Astrocyte of the spinal cord (primary cell): Measurements from ENCODE around the gene FBXO48.

Experiments used
- DNase-seq: peaks from one replicate; pipeline ENCODE4 v3.0.0; 2011; ENCODE audit warnings: low read depth, low spot score
- H3K4me3 ChIP-seq: 2 replicates; pipeline ENCODE4 v1.5.1; 2011; ENCODE audit warnings: low read depth, mild to moderate bottlenecking, low read length, moderate library complexity
- in situ Hi-C: cut with HindIII; loops from 2 replicates; pipeline ENCODE4 v1.10.0; 2017; ENCODE audit warnings: low sequenced_read_pairs
- TF ChIP-seq, protein P1 (sequence below): IDR thresholded peaks from 2 replicates; pipeline ENCODE4 v1.5.1; 2012; ENCODE audit warnings: low read depth, mild to moderate bottlenecking, low read length, inconsistent platforms

The FBXO48 gene

DNA sequence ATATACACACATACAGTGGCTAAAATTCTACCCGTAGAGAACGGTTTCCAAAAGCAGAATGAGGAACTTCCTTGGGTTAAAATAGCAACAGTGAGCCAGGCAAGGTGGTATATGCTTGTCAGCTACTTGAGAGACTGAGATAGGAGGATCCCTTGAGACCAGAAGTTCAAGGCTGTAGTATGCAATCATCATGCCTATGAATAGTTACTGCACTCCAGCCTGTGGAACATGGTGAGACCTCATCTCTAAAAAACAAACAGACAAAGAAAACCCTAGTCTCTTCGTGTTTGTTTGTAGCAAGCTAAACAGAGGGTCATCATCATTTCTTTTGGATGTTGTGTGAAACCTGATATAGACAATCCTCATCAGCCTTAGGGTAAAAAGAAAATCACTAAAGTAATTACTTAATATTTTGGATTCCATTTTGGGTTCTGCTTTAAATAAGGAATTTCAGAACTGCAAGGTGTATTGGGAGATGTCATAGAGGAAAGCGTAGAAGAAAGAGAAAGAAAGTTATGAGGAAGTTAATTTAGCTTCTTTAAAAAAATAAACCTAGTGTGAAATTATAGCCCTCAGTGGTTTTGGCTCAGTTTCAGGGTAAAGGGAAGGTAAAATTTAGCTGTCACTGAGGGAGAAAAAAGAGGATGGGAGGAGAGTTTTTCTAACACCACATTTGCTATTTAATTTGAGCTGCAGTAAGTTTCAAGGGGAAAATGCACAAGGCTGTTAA lies 55.5 kb downstream of the FBXO48 start:
- in situ Hi-C loops, result no loop called here
- TF ChIP-seq, protein P1, sequence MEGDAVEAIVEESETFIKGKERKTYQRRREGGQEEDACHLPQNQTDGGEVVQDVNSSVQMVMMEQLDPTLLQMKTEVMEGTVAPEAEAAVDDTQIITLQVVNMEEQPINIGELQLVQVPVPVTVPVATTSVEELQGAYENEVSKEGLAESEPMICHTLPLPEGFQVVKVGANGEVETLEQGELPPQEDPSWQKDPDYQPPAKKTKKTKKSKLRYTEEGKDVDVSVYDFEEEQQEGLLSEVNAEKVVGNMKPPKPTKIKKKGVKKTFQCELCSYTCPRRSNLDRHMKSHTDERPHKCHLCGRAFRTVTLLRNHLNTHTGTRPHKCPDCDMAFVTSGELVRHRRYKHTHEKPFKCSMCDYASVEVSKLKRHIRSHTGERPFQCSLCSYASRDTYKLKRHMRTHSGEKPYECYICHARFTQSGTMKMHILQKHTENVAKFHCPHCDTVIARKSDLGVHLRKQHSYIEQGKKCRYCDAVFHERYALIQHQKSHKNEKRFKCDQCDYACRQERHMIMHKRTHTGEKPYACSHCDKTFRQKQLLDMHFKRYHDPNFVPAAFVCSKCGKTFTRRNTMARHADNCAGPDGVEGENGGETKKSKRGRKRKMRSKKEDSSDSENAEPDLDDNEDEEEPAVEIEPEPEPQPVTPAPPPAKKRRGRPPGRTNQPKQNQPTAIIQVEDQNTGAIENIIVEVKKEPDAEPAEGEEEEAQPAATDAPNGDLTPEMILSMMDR, result no peak
- no peak overlapping the region for H3K4me3 ChIP-seq
- no peak for DNase-seq
